Transverse colon (tissue), 3 donors: ENCODE results near the gene ME1.
"Not testable (repeated sequence)": the region's sequence is repeated elsewhere in the genome, so short reads cannot be mapped to it uniquely, and the experiment has no call there.

ENCODE experiments used
- CTCF ChIP-seq, 5 experiments: fragments of 200-600 bp in 3 of 5; fragments of 450-650 bp in 2 of 5; sonication (generic) in 3 of 5; IDR thresholded peaks; 1 replicate in 2 of 5; 2 replicates in 3 of 5; pipeline ENCODE4 v1.5.1; 2016 to 2017; ENCODE audit warnings: antibody characterized with exemption in 5 of 5, inconsistent platforms in 3 of 5, mild to moderate bottlenecking in 2 of 5, moderate library complexity in 1 of 5
- EP300 ChIP-seq: sonication (generic); formaldehyde crosslinking; IDR thresholded peaks from one replicate; pipeline ENCODE4 v1.6.1; 2017; ENCODE audit warnings: antibody characterized with exemption, low read depth

DNA sequence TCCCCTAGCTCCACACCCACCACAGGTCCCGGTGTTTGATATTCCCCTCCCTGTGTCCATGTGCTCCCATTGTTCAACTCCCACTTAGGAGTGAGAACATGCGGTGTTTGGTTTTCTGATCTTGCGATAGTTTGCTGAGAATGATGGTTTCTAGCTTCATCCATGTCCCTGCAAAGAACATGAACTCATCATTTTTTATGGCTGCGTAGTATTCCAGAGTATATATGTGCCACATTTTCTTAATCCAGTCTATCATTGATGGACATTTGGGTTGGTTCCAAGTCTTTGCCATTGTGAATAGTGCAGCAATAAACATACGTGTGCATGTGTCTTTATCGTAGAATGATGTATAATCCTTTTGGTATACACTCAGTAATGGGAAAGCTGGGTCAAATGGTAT is 143.6 kb downstream of the ME1 start:
- TF ChIP-seq CTCF (IDR thresholded peaks at IDR 0.05); EP300: not testable (repeated sequence)
